ENCODE data around the gene UGT3A1.

The UGT3A1 gene

DNA sequence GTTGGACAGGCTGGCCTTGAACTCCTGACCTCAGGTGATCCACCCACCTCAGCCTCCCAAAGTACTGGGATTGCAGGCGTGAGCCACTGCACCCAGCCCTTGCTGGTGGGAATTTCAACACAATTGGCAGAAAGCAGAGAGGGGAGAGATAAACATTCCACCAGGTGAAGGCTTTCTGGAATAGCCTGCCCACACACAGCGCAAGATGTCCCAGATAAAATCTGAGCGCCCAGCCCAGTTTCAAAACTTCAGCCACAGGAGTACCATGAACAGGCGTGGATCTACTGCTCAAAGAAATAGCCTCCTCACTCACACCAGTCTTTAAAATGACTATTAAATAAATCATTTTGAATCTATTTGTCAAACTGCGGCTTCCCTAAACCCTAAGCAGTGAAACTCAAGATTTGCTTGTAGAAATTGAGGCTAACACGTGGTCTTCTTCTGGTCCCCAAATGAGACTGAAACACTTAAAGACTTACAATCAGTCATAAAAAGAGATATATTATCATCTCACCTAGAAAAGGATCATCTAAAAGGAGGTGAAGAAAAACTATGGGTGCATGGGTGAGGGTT, 87.5 kb downstream of the UGT3A1 start:
- TF ChIP-seq, protein P1, sequence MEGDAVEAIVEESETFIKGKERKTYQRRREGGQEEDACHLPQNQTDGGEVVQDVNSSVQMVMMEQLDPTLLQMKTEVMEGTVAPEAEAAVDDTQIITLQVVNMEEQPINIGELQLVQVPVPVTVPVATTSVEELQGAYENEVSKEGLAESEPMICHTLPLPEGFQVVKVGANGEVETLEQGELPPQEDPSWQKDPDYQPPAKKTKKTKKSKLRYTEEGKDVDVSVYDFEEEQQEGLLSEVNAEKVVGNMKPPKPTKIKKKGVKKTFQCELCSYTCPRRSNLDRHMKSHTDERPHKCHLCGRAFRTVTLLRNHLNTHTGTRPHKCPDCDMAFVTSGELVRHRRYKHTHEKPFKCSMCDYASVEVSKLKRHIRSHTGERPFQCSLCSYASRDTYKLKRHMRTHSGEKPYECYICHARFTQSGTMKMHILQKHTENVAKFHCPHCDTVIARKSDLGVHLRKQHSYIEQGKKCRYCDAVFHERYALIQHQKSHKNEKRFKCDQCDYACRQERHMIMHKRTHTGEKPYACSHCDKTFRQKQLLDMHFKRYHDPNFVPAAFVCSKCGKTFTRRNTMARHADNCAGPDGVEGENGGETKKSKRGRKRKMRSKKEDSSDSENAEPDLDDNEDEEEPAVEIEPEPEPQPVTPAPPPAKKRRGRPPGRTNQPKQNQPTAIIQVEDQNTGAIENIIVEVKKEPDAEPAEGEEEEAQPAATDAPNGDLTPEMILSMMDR (IDR thresholded peaks at IDR 0.05; ENCODE audit: insufficient read depth, low read length, poor library complexity, severe bottlenecking) = no peak
- Histone ChIP-seq H3K4me3 (replicated peaks; ENCODE audit: low read depth, low read length) (no peak overlapping the region), H3K27me3 (replicated peaks; ENCODE audit: control insufficient read depth, insufficient read depth, low read length) (no peaks in the 10 kb centered on the region), H3K36me3 (ENCODE audit: control insufficient read depth, insufficient read depth, low read length) (no peaks in the 10 kb centered on the region)
- no peak for DNase-seq (ENCODE audit: extremely low read depth, insufficient read length)

DNA sequence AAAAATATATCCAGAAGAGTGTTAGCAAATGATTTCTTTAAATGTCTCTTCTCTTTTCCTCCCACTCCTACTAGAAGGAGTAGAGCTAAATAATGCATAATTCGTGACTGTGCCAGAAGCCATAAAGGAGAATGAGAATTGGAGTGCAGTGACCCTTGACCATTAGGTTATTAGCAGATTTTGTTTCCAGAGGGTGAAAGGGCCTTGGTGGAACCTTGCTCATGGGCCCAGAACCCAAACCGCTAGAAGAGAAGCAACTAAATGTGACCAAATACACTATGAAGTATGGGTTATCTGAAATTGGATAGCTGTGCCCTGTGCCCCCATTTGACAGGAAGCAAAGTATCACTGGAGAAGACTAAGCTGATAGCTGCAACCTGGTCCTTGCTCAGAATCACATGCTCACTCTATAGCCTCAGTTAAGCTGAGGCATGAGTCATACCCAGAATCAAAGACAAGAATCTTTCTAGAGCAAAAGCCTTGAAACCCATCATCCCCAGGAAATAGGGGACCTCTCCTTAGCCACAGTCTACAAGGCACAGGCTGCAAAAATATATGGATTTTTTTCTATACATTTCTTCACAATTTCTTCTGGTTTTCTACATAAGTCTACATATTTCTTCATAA, 89.0 kb downstream of the UGT3A1 start:
- Histone ChIP-seq H3K27me3 (replicated peaks; ENCODE audit: control insufficient read depth, insufficient read depth, low read length) (no peaks in the 10 kb centered on the region), H3K36me3 (ENCODE audit: control insufficient read depth, insufficient read depth, low read length) (no peaks in the 10 kb centered on the region), H3K4me3 (replicated peaks; ENCODE audit: low read depth, low read length) (no peak overlapping the region)
- no peak for DNase-seq (ENCODE audit: extremely low read depth, insufficient read length)
- TF ChIP-seq, protein P1 (IDR thresholded peaks at IDR 0.05; ENCODE audit: insufficient read depth, low read length, poor library complexity, severe bottlenecking) = no peak

Data from GM06990 (cell line).